Prostate gland (tissue), 2 donors: ENCODE data around the gene URM1. TPM values are rescaled to one million over a fixed set of nuclear protein-coding genes. Genes with fewer than 3 reads are reported as not detected.
"Not testable (repeated sequence)": the region's sequence is repeated elsewhere in the genome, so short reads cannot be mapped to it uniquely, and the experiment has no call there.

Experiments
- DNase-seq: peaks from one replicate; pipeline ENCODE4 v3.0.0-alpha.2; 2019; ENCODE audit warnings: low spot score
- H3K27ac ChIP-seq, 2 donors: fragments of 200-600 bp; sonication (generic); 2 replicates each; pipeline ENCODE4 v1.5.1; 2017 to 2019
- H3K27me3 ChIP-seq: fragments of 200-600 bp; sonication (generic); replicated peaks from 2 replicates; pipeline ENCODE4 v1.5.1; 2019; ENCODE audit not compliant: insufficient read depth
- H3K36me3 ChIP-seq, 2 donors: fragments of 200-600 bp; sonication (generic); 1 replicate in 1 of 2; 2 replicates in 1 of 2; pipeline versions ENCODE4 v1.5.1 to v1.8.1; 2017 to 2019
- H3K4me1 ChIP-seq: fragments of 200-600 bp; sonication (generic); replicated peaks from 2 replicates; pipeline ENCODE4 v1.5.1; 2019
- H3K4me3 ChIP-seq, 2 donors: fragments of 200-600 bp; sonication (generic); 2 replicates each; pipeline ENCODE4 v1.5.1; 2017 to 2019
- H3K9me3 ChIP-seq: fragments of 200-600 bp; sonication (generic); 2 replicates; pipeline ENCODE4 v1.5.1; 2017
- CTCF ChIP-seq, 4 experiments: fragments of 200-600 bp in 2 of 4; fragments of 450-650 bp in 2 of 4; sonication (generic) in 2 of 4; IDR thresholded peaks; 1 replicate in 3 of 4; 2 replicates in 1 of 4; pipeline ENCODE4 v1.5.1; 2016 to 2019; ENCODE audit warnings: antibody characterized with exemption in 4 of 4, mild to moderate bottlenecking in 2 of 4, moderate library complexity in 2 of 4
- POLR2A ChIP-seq: fragments of 450-650 bp; IDR thresholded peaks from one replicate; pipeline ENCODE4 v1.6.1; 2016; ENCODE audit warnings: antibody characterized with exemption, mild to moderate bottlenecking
- POLR2AphosphoS5 ChIP-seq: sonication (generic); formaldehyde crosslinking; IDR thresholded peaks from one replicate; pipeline ENCODE4 v1.6.1; 2017; ENCODE audit warnings: antibody characterized with exemption
- WGBS: methylation state at CpG from one replicate; pipeline ENCODE4 v1.1.5; 2018; 5-methylcytosine and 5-hydroxymethylcytosine counted together
- intact Hi-C: fragments of 100-400 bp; cut with DNase I; formaldehyde crosslinking; loops from one replicate; pipeline ENCODE4 v1.14.2; 2022
- total RNA-seq, 2 donors: library from RNA; depleted of rRNA; stranded (reverse); fragments of >200 nt; gene quantifications; one replicate each; pipeline ENCODE4 v1.1.0, GENCODE V29; 2016

URM1 gene
- total RNA-seq, 2 donors from 2014 or later = 33.2 to 41.7 TPM

GRCh38 chr9:128411364-128412119 lies 40.4 kb downstream of the URM1 start:
- H3K4me1 ChIP-seq = no peaks in the 10 kb centered on the region
- no peaks in the 10 kb centered on the region for H3K36me3 ChIP-seq
- no peak overlapping the region for H3K4me3 ChIP-seq
- H3K27ac ChIP-seq = no peak overlapping the region
- 72% methylated on average over 10 of the region's 11 CpGs for WGBS
- intact Hi-C loops = loop anchor here (5.0 kb wide), 1 partner anchor 49 kb away; no protein-coding TSS in a partner anchor
- no peak for DNase-seq
- no peak for TF ChIP-seq POLR2A
- no peak for TF ChIP-seq CTCF (IDR thresholded peaks at IDR 0.05)
- TF ChIP-seq POLR2AphosphoS5 = no peak
- no peaks in the 10 kb centered on the region for H3K27me3 ChIP-seq
- no peaks in the 10 kb centered on the region for H3K9me3 ChIP-seq

GRCh38 chr9:128412120-128412790 lies 41.1 kb downstream of the URM1 start:
- TF ChIP-seq POLR2A (no peak), CTCF (IDR thresholded peaks at IDR 0.05) (peak in 2 of 4 experiments; percentile 29 to 36)
- Histone ChIP-seq H3K27me3 (no peaks in the 10 kb centered on the region), H3K4me1 (no peaks in the 10 kb centered on the region), H3K36me3 (no peaks in the 10 kb centered on the region), H3K27ac (no peak overlapping the region), H3K4me3 (no peak overlapping the region), H3K9me3 (no peaks in the 10 kb centered on the region)
- peak; percentile 11 for DNase-seq
- WGBS = 20% methylated on average over 12 of the region's 13 CpGs
- intact Hi-C loops = loop anchor here (5.0 kb wide), 1 partner anchor 50 kb away; no protein-coding TSS in a partner anchor

DNA sequence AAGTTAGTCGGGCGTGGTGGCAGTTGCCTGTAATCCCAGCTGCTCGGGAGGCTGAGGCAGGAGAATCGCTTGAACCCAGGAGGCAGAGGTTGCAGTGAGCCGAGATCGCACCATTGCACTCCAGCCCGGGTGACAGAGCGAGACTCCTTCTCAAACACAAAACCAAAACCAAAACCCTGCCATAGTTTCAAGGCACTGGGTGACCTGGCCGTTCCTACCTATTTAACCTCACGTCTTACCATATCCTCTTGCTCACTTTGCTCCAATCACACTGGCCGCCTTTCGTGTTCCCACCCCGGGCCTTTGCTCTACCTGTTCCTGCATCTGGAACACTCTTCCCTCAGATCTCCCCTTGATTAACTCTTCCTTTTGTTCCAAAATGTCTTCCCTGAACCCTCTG lies 42.6 kb downstream of the URM1 start:
- not testable (repeated sequence) for DNase-seq, H3K27ac ChIP-seq, H3K4me3 ChIP-seq, H3K27me3 ChIP-seq, H3K4me1 ChIP-seq, H3K36me3 ChIP-seq, H3K9me3 ChIP-seq
- intact Hi-C loops = loop anchor here (5.0 kb wide), 1 partner anchor 51 kb away; no protein-coding TSS in a partner anchor
- 86% methylated on average over 13 of the region's 13 CpGs for WGBS

DNA sequence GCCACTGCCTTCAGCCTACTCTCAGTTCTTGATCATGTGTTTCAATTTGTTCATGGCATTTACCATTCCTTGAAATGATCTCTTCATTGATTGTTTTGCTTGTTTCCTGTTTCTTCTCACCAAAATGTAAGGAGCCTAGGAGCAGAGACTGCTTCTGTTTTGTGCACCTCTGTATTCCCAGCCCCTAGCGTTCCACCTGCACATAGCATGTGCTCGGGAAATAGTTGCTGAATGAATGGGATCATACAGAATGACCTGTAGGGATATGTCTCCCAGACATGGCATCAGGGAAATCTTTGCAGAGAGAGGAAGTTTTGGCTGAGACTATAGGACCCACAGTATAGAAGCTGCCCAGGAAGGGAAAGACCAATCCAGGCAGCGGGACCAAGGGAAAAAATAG lies 43.3 kb downstream of the URM1 start:
- no peaks in the 10 kb centered on the region for H3K4me1 ChIP-seq
- no peak for DNase-seq
- no peak for TF ChIP-seq POLR2A
- TF ChIP-seq CTCF (IDR thresholded peaks at IDR 0.05) = no peak
- no peak for TF ChIP-seq POLR2AphosphoS5
- no peak overlapping the region for H3K4me3 ChIP-seq
- H3K27me3 ChIP-seq = no peaks in the 10 kb centered on the region
- intact Hi-C loops = loop anchor here (5.0 kb wide), 1 partner anchor 52 kb away; no protein-coding TSS in a partner anchor
- WGBS = 60% methylated on average over 3 of the region's 3 CpGs
- H3K36me3 ChIP-seq = no peaks in the 10 kb centered on the region
- no peaks in the 10 kb centered on the region for H3K9me3 ChIP-seq
- H3K27ac ChIP-seq = no peak overlapping the region

- H3K36me3 ChIP-seq = no peaks in the 10 kb centered on the region
- 96% methylated on average over 2 of the region's 2 CpGs for WGBS
- H3K27ac ChIP-seq = no peak overlapping the region
- no peak for TF ChIP-seq POLR2AphosphoS5
- TF ChIP-seq CTCF (IDR thresholded peaks at IDR 0.05) = no peak
- TF ChIP-seq POLR2A = no peak
- intact Hi-C loops = no loop called here
- no peaks in the 10 kb centered on the region for H3K9me3 ChIP-seq
- no peaks in the 10 kb centered on the region for H3K27me3 ChIP-seq
- no peaks in the 10 kb centered on the region for H3K4me1 ChIP-seq
- no peak overlapping the region for H3K4me3 ChIP-seq
- no peak for DNase-seq
Observed at GRCh38 chr9:128415281-128415680, 44.1 kb downstream of the URM1 start.
